ENCODE data around the gene EFNA1.

GRCh38 chr1:155103325-155103724 lies 24.4 kb upstream of the EFNA1 start:
- TF ChIP-seq CTCF (IDR thresholded peaks at IDR 0.05) = no peak
- no peak for TF ChIP-seq POLR2AphosphoS5 (IDR thresholded peaks at IDR 0.05)
- TF ChIP-seq POLR2A (IDR thresholded peaks at IDR 0.05) = no peak
